ENCODE data around the gene NARF. TPM values are rescaled to one million over a fixed set of nuclear protein-coding genes. Genes with fewer than 3 reads are reported as not detected.

NARF gene
- total RNA-seq (2014; rRNA removed; shearing (Covaris generic)) = 24.1 and 26.1 TPM in 2 replicates

GRCh38 chr17:82458179-82458884 lies at the start of gene NARF:
Gene NARF, plus strand, starts transcription at chr17:82458741. Its CDS starts 63 bp downstream, at chr17:82458804.

GRCh38 chr17:82418001-82418986 lies 40.2 kb upstream of the NARF start, which contains the start of the genes HEXD and OGFOD3:
Gene HEXD, plus strand, starts transcription at chr17:82418347. Its CDS starts 1,453 bp downstream, at chr17:82419800.
Gene OGFOD3, minus strand, starts transcription at chr17:82418586. Its CDS starts 101 bp downstream, at chr17:82418485.

GRCh38 chr17:82450357-82451106 lies 8.0 kb upstream of the NARF start, which contains the start of gene CYBC1:
Gene CYBC1, minus strand, starts transcription at chr17:82450752. Its CDS starts 1,498 bp downstream, at chr17:82449254.

GRCh38 chr17:82518826-82519810 lies 60.6 kb downstream of the NARF start, which contains the start of gene FOXK2:
Gene FOXK2, plus strand, starts transcription at chr17:82519732. Its CDS starts 157 bp downstream, at chr17:82519889.

Small RNAs within 50 kb of the gene (small RNA-seq; reads per million reads assigned to genes)
- not detected for gene RF00019

Other genes starting within 250 kb of the NARF start
- 36.2 and 40.3 TPM in 2 replicates for gene CCDC57, start 245.9 kb upstream of the NARF start, total RNA-seq (2014; rRNA removed; shearing (Covaris generic))
- gene SLC16A3, start 229.7 kb upstream of the NARF start, total RNA-seq (2014; rRNA removed; shearing (Covaris generic)) = 18.8 and 20.1 TPM in 2 replicates
- gene CSNK1D, start 185.0 kb upstream of the NARF start, total RNA-seq (2014; rRNA removed; shearing (Covaris generic)) = 33.2 and 42.0 TPM in 2 replicates
- 0.11 TPM in 1 of 2 replicates, not detected in the other for gene CD7, start 141.1 kb upstream of the NARF start, total RNA-seq (2014; rRNA removed; shearing (Covaris generic))
- 15.3 and 22.8 TPM in 2 replicates for gene SECTM1, start 125.0 kb upstream of the NARF start, total RNA-seq (2014; rRNA removed; shearing (Covaris generic))
- gene TEX19, start 99.5 kb upstream of the NARF start, total RNA-seq (2014; rRNA removed; shearing (Covaris generic)) = 0.16 and 0.98 TPM in 2 replicates
- gene UTS2R, start 87.0 kb upstream of the NARF start, total RNA-seq (2014; rRNA removed; shearing (Covaris generic)) = not detected in 2 replicates
- 10.5 and 10.8 TPM in 2 replicates for gene HEXD, start 40.4 kb upstream of the NARF start, total RNA-seq (2014; rRNA removed; shearing (Covaris generic))
- gene OGFOD3, start 40.2 kb upstream of the NARF start, total RNA-seq (2014; rRNA removed; shearing (Covaris generic)) = 37.9 and 43.6 TPM in 2 replicates
- gene CYBC1, start 8.0 kb upstream of the NARF start, total RNA-seq (2014; rRNA removed; shearing (Covaris generic)) = 48.5 and 53.5 TPM in 2 replicates
- 32.6 and 34.9 TPM in 2 replicates for gene FOXK2, start 61.0 kb downstream of the NARF start, total RNA-seq (2014; rRNA removed; shearing (Covaris generic))
- 54.2 and 61.5 TPM in 2 replicates for gene WDR45B, start 189.7 kb downstream of the NARF start, total RNA-seq (2014; rRNA removed; shearing (Covaris generic))
- 4.9 and 7.1 TPM in 2 replicates for gene RAB40B, start 240.0 kb downstream of the NARF start, total RNA-seq (2014; rRNA removed; shearing (Covaris generic))